HG03139 (cell line): Measurements from ENCODE around the gene SIN3A.
"Not testable (repeated sequence)": the region's sequence is repeated elsewhere in the genome, so short reads cannot be mapped to it uniquely, and the experiment has no call there.

Experiments used
- ATAC-seq: cut with Tn5 transposase; IDR thresholded peaks from one replicate; pipeline ENCODE4 v1.9.1; 2021; ENCODE audit not compliant: unreplicated experiment

Gene SIN3A

DNA sequence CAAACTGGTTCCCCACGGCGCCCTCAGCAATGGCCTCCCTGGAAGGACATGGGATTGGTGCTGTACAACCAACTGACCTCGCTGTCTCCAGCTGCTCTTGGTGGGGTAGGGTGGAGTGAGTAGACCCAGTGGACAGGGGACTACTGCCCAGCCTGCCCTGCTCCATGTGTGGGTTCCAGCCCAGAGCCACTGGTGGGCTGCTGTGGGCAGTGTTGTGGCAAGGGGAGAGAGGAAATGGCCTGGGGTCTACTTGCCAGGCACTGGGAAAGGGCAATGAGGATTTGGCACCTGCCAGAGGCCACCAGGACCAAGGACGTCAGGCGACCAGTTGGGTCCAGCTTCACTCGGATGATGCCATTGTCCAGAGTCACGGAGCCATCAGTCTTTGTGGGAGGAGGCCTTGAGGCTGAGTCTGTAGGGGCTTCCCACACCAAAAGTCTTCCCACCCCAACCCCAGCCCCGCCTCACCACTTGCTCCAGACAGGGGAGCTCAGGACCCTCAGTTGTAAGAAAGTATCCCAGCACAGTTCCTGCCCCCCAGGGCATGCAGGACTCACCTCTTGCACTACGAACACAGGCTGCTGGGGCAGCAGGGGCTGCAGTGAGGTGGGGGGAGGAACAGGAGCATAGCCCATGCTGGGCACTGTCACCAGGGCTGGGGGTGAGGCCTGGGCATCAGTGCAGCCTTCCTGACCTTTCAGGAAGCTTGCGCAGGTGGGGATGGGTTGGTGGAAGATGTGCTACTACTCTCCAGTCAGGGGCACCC lies 92.5 kb downstream of the SIN3A start:
- ATAC-seq: no peak

DNA sequence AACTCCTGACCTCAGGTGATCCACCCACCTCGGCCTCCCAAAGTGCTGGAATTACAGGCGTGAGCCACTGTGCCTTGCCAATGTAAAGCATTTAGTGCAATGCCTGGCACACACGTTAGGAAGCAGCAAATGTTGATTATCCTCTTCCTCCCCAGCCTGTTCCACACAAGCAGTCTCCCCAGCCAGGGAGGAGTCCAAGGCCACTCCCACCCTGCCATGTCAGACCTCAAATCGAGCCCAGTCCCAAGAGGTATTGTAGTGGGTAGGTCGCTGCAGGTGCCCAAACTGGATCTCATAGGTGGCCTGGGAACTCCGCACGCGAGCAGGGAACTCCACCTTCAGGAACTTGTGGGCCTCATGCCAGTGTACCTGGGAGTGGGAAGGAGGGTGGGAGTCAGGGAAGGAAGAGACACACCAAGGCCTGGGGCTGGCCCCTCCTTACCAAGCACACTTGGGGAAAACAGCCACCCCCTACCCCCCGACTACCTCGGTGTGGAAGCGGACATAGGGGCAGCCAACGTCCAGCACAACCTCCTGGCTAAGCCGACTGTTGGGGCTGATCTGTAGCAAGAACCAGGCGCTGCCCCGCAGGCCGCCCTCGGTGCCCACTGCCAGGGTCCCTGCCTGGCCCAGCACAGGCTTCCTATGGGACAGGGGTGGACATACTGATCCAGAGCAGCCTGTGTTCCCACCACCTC lies 93.4 kb downstream of the SIN3A start:
- no peak for ATAC-seq

DNA sequence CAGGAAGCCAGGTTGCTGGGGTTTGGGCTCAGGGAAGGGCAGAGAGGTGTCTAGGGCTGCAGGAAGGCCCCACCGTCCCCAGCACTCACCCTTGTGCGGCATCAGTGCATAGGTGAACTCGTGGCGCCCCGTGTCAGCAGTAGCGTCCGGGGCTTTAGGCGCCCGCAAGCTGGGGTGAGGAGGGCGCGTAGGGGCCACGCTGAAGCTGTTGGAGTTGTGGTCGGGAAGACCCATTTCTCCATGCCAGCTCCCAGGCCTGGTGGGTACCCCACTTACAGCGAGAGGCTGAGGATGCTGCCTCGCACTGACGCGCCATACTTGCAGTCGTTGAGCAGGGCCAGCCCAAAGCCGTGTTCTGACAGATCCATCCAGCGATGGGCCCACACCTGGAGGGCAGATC lies 95.0 kb downstream of the SIN3A start:
- ATAC-seq: no peak

DNA sequence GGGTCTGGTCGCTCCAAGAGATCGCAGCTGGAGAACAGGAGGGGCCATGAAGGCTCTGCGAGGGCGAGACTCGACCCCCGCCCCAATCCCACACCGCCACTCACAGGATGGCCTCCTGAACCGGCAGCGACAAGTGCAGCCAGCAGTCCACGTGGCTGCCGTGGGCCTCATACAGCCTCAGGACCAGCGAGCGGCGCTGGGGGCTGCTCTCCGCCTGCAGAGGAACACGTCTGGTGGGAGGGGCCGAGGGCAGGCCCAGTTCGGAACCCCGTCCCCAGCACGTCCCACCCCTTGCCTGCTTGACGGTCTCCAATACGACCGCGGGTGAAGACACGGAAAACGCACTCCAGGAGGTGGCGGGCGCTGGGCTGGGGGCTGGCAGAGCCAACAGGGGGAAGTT lies 95.5 kb downstream of the SIN3A start:
- ATAC-seq: no peak

DNA sequence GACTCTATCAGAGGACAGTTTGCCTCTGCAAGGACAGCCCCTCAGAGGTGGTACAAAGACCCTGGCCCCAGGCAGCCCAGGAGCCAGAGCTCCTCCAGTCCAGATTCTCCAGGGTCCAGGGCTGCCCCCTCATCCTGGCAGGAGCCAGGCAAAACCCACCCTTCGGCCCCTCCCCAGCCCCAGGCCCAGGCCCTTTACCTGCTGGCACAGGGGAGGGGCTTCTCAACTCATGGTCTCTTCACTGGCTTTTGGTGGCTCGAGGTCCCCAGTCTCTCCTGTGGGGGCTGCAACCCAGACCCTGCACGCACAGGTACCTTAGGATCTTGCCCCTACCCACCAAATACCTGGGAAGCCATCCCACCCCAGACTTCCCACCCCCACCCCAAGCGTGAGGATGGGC lies 96.1 kb downstream of the SIN3A start:
- ATAC-seq: no peak

DNA sequence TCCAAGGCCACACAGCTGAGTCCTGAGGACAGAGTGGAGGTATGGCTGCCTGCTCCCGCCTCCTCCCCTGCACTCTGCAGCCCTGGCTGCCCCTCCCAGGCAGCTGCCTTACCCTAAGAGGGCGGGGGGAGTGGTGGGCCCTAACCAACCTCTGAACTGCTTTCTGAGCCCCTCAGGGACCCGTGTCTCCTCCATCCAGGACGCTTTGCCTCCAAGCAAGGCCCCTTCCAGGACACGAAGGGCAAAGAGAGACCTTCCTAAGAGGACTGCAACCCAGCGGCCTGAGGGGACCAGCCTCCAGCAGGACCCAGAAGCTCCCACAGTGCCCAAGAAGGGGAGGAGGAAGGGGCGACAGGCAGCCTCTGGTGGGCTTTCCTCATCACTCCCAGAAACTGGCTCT lies 97.0 kb downstream of the SIN3A start:
- ATAC-seq: no peak

DNA sequence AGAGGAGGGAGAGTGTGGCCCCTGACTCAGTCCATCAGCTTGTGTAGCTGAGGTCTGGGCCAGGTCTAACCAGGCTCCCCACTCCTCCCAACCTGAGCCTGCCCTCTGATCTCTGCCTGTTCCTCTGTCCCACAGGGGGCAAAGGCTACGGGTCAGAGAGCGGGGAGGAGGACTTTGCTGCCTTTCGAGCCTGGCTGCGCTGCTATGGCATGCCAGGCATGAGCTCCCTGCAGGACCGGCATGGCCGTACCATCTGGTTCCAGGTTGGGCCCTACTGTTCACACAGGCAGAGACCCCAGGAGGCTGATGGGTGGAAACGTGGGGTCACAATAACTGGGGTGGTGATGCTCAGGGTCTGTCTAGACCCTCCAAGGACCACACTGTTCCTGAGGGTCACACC lies 97.9 kb downstream of the SIN3A start:
- ATAC-seq: no peak

DNA sequence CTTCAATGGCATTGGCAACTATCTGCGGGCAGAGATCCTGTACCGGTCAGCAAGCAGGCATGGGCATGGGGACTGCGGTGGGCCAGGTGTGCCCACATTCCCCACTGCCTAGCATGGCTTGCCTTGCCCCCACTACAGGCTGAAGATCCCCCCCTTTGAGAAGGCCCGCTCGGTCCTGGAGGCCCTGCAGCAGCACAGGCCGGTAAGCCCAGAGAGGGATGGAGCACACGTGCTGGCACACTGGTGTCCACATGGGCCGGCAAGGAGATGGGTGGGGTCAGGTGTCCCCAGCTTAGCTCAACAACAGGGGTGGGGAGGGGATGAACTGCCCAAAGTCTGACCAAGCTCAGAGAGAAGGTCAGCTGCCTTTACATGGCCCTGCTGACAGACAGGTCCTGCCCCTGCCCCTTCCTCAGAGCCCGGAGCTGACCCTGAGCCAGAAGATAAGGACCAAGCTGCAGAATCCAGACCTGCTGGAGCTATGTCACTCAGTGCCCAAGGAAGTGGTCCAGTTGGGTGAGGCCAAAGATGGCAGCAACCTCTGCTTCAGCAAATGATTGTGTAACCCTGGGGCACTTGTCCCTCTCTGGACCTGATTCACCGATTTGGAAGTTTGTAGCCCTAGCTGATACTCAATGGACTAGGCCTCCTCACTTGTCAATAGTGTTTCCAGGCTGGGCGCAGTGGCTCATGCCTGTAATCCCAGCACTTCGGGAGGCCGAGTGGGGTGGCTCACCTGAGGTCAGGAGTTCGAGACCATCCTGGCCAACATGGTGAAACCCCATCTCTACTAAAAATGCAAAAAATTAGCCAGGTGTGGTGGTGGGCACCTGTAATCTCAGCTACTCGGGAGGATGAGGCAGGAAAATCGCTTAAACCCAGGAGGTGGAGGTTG lies 99.1 kb downstream of the SIN3A start:
- ATAC-seq: no peak

DNA sequence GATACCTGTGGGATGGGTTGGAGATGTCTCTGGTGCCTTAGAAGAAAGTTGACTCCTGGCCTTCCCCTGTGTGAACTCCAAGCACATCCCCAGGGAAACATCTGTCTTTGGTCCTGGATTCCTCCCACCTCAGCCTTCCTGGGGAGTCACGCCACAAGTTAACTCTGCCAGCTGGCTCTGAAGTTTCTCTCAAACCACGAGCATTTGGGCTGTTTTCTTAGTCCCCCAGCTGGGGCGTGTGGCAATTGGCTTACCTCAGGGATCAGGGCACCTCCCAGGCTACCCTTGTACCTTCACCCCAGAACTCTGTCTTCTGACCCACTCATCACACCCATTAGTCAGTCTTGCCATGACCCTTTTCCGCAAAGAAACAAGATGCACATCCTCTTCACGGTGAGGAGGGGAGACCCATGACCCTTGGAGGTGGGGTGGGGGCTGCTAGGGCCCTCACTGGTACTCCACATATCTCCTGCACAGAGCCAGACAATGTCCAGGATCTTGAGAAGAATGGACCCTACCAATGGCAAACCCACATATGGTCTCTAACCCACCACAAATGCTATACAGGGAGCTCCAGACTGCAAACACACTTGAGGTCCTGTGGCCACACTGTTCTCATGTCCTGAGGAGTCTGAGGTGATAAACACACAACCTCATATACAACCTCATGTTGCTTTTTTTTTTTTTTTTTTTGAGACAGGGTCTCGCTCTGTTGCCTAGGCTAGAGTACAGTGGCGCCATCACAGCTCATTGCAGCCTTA lies 100.7 kb downstream of the SIN3A start:
- no peak for ATAC-seq

DNA sequence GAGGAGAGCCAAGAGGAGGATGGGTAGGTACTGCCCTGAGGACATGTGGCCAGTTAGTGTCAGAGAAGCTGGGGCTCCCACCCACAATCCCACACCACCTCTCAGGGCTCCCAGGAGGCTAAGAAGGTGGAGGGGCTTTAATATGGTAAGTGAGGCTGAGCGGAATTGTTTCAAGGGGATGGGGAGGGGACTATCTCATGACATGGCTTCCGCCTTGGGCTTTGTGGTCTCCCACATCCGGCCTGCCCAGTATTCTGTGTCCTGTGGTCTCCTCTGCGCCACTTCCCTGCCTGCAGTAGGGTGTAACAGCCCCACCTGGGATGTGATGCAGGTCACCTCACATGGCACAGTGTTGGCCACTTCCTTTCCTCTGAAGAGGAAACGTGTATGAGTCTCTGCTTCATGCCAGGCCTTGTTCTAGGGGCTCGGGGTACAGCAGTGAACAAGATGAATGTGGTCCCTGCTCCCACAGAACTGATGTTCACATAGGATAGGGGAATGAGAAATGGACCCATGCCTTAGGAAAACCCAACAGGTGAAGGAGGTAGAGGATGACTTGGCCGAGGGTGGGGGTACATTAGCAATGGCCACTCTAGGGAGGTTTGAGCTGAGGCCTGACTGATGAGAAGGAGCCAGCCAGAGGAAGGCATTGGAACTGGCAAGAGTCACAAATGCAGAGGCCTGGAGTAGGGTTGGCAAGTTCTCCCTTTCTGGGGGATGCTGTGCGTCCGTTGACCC lies 101.5 kb downstream of the SIN3A start:
- no peak for ATAC-seq

DNA sequence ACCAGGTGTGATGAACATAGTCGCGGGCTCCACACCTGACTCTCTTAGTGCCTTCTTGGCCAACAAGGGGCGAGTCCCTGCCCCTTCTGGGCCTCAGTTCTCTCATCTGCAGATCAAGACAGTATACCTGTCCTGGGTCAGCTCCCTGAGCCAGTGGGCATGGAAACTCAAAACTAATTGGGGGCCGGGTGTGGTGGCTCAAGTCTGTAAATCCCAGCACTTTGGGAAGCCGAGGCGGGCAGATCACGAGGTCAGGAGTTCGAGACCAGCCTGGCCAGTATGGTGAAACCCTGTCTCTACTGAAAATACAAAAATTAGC lies 102.2 kb downstream of the SIN3A start:
- ATAC-seq: not testable (repeated sequence)

DNA sequence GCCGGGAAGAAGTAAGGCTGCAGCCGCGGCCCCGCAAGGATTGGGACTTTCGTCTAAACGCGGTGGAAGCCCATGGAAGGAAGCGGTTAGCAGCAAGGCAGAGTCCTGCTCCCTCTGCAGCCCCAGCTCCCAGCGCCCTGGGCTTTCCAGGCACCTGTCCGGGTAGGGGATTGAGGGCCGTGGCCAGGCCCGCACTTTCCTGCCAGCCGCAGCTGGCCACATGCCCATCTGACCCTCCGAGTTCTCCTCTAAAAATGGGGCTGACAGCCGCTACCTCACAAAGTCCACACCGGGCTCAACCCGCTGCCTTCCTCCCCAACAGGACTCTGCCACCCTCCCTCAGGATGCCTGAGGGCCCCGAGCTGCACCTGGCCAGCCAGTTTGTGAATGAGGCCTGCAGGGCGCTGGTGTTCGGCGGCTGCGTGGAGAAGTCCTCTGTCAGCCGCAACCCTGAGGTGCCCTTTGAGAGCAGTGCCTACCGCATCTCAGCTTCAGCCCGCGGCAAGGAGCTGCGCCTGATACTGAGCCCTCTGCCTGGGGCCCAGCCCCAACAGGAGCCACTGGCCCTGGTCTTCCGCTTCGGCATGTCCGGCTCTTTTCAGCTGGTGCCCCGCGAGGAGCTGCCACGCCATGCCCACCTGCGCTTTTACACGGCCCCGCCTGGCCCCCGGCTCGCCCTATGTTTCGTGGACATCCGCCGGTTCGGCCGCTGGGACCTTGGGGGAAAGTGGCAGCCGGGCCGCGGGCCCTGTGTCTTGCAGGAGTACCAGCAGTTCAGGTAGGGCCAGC lies 102.7 kb downstream of the SIN3A start:
- ATAC-seq: no peak

DNA sequence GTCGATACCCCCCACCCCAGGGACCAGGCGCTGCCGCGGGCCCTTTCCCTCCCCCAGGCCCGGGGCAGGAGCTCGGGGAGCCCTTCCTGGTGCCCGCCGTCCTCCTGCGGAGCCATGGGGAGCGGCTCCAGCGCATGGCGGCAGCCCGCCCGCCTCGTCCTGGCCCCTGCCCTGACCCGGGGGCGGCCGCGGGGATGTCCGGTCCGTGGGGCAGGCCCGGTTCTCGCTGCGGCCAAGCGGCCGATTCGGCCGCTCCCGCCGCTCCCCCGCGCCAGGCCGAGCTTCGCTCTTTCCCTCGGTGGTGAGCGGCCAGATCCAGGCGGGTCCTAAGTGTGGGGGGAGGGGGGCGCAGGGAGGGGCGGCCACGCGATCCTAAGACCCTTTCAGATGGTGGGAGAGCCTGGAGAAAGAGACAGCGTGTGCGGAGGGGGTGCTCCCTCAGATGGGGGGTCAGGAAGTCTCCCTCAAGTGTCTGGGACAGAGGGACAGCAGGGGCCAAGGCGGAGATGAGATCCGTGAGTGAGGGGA lies 103.4 kb downstream of the SIN3A start:
- no peak for ATAC-seq

DNA sequence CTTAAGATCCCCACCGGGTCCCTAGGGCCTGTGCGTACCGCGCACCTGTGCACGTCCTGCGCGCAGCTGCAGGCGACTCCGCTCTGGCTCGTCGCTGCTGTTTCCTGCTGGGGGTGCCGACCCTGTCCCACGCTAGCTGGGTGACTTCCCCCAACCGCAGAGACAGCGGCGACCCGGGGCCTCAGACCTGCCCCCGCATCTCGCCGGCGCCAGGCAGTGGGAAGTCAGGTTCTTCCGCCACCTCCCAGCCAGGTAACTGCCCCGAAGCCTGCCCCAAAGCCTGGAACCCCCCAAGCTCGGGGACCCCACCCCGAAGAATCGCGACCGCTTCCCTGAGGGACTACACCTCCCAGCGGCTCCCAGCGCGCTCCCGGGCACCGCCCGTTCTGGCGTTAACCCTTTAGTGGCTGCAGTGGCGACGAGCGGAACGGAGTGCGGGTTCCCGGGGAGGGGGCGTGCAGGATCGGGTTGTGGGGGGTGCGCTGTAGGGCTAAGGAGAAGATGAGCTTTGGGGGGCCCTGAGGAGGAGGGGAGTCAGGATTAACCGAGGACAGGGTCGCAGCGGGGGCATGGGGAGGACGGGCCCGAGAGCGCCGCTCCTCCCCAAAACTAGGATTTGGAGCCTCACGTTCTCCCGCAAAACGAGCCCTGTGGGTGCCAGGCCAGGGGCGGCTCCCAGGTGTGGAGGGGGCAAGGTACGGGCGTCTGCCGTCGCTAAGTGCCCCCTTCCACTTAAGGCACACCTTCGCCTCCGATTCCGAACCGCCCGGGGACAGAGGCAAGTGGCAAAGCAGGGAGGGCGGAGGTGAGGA lies 104.1 kb downstream of the SIN3A start:
- peak; percentile 54 for ATAC-seq

DNA sequence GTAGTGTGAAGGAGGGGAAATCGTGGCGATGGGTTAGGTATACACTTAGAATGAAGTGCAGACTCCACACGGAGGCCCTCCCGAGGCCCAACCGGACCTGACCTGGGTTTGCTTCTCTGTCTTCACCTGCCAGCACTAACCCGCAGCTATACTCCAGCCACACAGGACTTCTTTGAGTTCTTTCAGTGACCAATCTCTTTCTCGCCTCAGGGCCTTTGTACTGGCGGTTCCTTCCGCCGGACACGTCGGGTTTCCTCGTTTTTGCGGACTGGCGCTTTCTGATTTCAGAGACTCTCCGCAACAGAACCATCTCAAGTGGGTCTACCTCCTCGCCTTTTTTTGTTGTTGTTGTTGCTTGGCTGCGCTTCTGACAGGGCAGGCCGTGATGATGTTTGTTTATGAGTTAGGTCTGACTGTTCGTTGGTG lies 104.7 kb downstream of the SIN3A start, which contains the start of gene NEIL1:
Gene NEIL1 (plus strand): TSS at position 244 of the 426 bp plus-strand sequence. CDS start 1,867 bp downstream, outside the sequence.
- no peak for ATAC-seq

DNA sequence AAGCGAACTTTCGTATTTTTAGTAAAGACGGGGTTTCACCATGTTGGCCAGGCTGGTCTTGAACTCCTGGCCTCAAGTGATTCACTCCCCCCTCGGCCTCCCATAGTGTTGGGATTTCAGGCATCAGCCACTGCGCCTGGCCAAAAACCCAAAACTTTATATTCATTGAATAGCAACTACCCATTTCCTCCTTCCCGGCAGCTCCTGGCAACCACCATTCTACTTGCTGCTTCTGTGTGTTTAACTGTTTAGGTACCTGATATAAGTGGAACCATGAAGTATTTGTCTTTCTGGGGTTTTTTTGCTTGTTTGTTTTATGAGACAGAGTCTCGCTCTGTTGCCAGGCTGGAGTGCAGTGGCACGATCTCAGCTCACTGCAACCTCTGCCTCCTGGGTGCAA lies 107.5 kb downstream of the SIN3A start:
- not testable (repeated sequence) for ATAC-seq

DNA sequence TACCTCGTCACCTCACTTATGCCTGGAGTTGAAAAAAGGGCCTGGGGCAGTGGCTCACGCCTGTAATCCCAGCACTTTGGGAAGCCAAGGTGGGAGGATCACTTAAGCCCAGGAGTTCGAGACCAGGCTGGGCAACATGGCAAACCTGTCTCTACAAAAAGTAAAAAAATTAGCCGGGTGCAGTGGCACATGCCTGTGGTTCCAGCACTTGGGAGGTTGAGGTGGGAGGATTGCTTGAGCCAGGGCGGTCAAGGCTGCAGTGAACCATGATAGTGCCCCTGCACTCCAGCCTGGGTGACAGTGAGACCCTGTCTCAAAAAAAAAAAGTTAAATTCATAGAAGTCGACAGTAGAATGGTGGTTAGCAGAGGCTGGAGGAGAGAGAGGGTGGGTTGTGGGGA lies 109.3 kb downstream of the SIN3A start:
- no peak for ATAC-seq

DNA sequence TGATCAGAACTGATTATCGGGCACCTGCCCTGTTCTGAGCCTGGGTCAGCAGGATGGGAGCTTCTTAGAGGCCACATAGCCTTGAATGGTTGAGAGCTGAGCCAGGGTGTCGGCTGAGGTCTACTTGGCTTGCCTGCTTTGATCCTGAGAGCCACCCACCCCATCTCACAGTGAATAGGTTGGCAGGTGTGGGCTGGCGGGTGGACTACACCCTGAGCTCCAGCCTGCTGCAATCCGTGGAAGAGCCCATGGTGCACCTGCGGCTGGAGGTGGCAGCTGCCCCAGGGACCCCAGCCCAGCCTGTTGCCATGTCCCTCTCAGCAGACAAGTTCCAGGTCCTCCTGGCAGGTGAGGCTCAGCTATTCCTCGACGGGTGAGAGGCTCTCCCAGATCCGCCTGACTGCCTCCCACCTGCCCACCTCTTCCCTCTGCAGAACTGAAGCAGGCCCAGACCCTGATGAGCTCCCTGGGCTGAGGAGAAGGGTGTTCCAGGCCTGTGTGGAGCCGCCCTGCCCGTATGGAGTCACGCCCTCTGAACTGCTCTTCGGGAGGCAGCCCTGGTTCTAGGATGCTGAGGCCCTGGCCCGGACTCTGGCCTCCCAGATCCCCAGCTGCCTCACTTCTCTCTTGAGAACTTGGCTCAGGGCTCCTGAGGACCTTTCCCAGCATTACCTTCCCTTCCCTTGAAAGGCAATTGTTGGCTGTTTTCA lies 111.8 kb downstream of the SIN3A start:
- no peak for ATAC-seq
